Nephron progenitor cell (in vitro differentiated cells): Measurements from ENCODE around the gene DNAAF5.

Experiments used
- DNase-seq: peaks from one replicate; pipeline ENCODE4 v3.0.0; 2021
- H3K27ac Mint-ChIP-seq: 2 replicates; pipeline ENCODE4 v1.8.0; 2021; ENCODE audit warnings: mild to moderate bottlenecking, moderate library complexity, mixed read lengths
- H3K27me3 Mint-ChIP-seq: 2 replicates; pipeline ENCODE4 v1.8.0; 2021; ENCODE audit warnings: mild to moderate bottlenecking, low read depth, mixed read lengths; ENCODE audit not compliant: poor library complexity
- H3K36me3 Mint-ChIP-seq: 2 replicates; pipeline ENCODE4 v1.8.0; 2021; ENCODE audit warnings: low read depth, mixed read lengths
- H3K4me1 Mint-ChIP-seq: 2 replicates; pipeline ENCODE4 v1.8.0; 2021; ENCODE audit warnings: mixed read lengths
- H3K4me3 Mint-ChIP-seq: 2 replicates; pipeline ENCODE4 v1.8.0; 2021; ENCODE audit warnings: mild to moderate bottlenecking, moderate library complexity, mixed read lengths
- H3K9me3 Mint-ChIP-seq: 2 replicates; pipeline ENCODE4 v1.8.0; 2021; ENCODE audit warnings: mild to moderate bottlenecking, moderate library complexity, mixed read lengths
- CTCF ChIP-seq: fragments of 200-600 bp; sonication (generic); IDR thresholded peaks from 2 replicates; pipeline ENCODE4 v1.5.0; 2021; ENCODE audit warnings: antibody characterized with exemption

DNAAF5 gene

GRCh38 chr7:711093-711921, 15.2 kb upstream of the DNAAF5 start:
- no peak for DNase-seq
- no peak overlapping the region for H3K27ac Mint-ChIP-seq
- peaks cover 5% of the 10 kb centered on the region for H3K27me3 Mint-ChIP-seq
- TF ChIP-seq CTCF: no peak
- H3K4me3 Mint-ChIP-seq: peak overlapping the region; percentile 58
- peaks cover 34% of the 10 kb centered on the region for H3K4me1 Mint-ChIP-seq
- H3K36me3 Mint-ChIP-seq: peaks cover 26% of the 10 kb centered on the region
- H3K9me3 Mint-ChIP-seq: peaks cover 4% of the 10 kb centered on the region

DNA sequence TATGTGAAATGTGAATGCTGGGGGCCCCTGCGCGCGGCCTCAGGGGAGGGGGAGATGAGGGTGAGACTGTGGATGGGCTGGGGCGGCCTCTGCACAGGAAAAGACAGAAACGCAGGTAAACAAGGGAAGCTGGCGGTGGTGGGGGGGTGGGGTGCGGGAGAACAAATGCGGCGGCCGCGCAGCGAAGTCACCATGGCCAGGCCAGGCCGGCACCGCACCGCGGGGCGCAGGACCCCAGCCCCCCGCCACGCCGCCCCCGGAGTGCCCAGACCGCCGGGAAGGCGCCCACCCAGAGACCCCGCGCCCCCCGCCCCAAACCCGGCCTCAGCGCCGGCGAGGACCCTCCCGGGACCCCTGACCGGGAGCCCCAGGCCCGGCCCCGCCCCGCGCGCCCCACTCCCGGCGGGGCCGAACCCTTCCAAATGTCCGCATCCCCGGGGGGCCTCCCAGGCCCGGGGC, 14.5 kb upstream of the DNAAF5 start:
- H3K4me3 Mint-ChIP-seq: peak overlapping the region; percentile 45
- no peak for DNase-seq
- peaks cover 5% of the 10 kb centered on the region for H3K27me3 Mint-ChIP-seq
- peaks cover 38% of the 10 kb centered on the region for H3K4me1 Mint-ChIP-seq
- H3K9me3 Mint-ChIP-seq: peaks cover 4% of the 10 kb centered on the region
- TF ChIP-seq CTCF: no peak
- H3K36me3 Mint-ChIP-seq: peaks cover 29% of the 10 kb centered on the region
- H3K27ac Mint-ChIP-seq: no peak overlapping the region

GRCh38 chr7:712381-713138, 13.9 kb upstream of the DNAAF5 start:
- Mint-ChIP-seq H3K4me1 (peaks cover 33% of the 10 kb centered on the region), H3K27ac (no peak overlapping the region), H3K4me3 (peak overlapping the region; percentile 36), H3K9me3 (peaks cover 4% of the 10 kb centered on the region), H3K27me3 (peaks cover 5% of the 10 kb centered on the region), H3K36me3 (peaks cover 23% of the 10 kb centered on the region)
- no peak for TF ChIP-seq CTCF
- peak; percentile 38 for DNase-seq

- TF ChIP-seq CTCF: no peak
- peak overlapping the region; percentile 72 for H3K4me3 Mint-ChIP-seq
- peaks cover 33% of the 10 kb centered on the region for H3K4me1 Mint-ChIP-seq
- peaks cover 17% of the 10 kb centered on the region for H3K36me3 Mint-ChIP-seq
- peaks cover 5% of the 10 kb centered on the region for H3K27me3 Mint-ChIP-seq
- peaks cover 4% of the 10 kb centered on the region for H3K9me3 Mint-ChIP-seq
- H3K27ac Mint-ChIP-seq: peak overlapping the region; percentile 14
- no peak for DNase-seq
Observed at GRCh38 chr7:713139-713457, 13.4 kb upstream of the DNAAF5 start.

GRCh38 chr7:713488-714230, 12.8 kb upstream of the DNAAF5 start:
- Mint-ChIP-seq H3K4me1 (peaks cover 33% of the 10 kb centered on the region), H3K27me3 (peaks cover 5% of the 10 kb centered on the region), H3K36me3 (peaks cover 19% of the 10 kb centered on the region), H3K9me3 (peaks cover 7% of the 10 kb centered on the region), H3K27ac (peak overlapping the region; percentile 62), H3K4me3 (peak overlapping the region; percentile 72)
- DNase-seq: no peak
- no peak for TF ChIP-seq CTCF
